ENCODE data around the gene ITPKC.
"Not testable (repeated sequence)": the region's sequence is repeated elsewhere in the genome, so short reads cannot be mapped to it uniquely, and the experiment has no call there.

The ITPKC gene

GRCh38 chr19:40774916-40775631 is 58.2 kb downstream of the ITPKC start, which contains the start of gene MIA:
TSS of gene MIA (plus strand) at chr19:40775521. CDS start at chr19:40775543, 22 bp downstream.
- DNase-seq, result no peak

GRCh38 chr19:40775632-40776022 is 58.7 kb downstream of the ITPKC start:
- DNase-seq, result no peak

GRCh38 chr19:40776364-40776763 is 59.5 kb downstream of the ITPKC start:
- no peak for DNase-seq

GRCh38 chr19:40776932-40777644 is 60.2 kb downstream of the ITPKC start:
- peak; percentile 81 for DNase-seq

- no peak for DNase-seq
Observed at GRCh38 chr19:40777645-40777936, 60.7 kb downstream of the ITPKC start.

GRCh38 chr19:40777937-40778705 is 61.2 kb downstream of the ITPKC start, which contains the start of gene RAB4B:
TSS of gene RAB4B (plus strand) at chr19:40778247. CDS start at chr19:40778376, 129 bp downstream.
- peak; percentile 100 for DNase-seq

- no peak for DNase-seq
Observed at GRCh38 chr19:40778706-40779284, 61.9 kb downstream of the ITPKC start.

- no peak for DNase-seq
Observed at GRCh38 chr19:40780582-40780981, 63.7 kb downstream of the ITPKC start.

- DNase-seq, result no peak
Observed at GRCh38 chr19:40781140-40781539, 64.2 kb downstream of the ITPKC start.

GRCh38 chr19:40783711-40784110 is 66.8 kb downstream of the ITPKC start:
- DNase-seq, result no peak

- DNase-seq, result not testable (repeated sequence)
Observed at GRCh38 chr19:40784146-40784545, 67.2 kb downstream of the ITPKC start.

GRCh38 chr19:40785526-40785925 is 68.6 kb downstream of the ITPKC start:
- no peak for DNase-seq

- DNase-seq, result no peak
Observed at GRCh38 chr19:40786060-40787037, 69.4 kb downstream of the ITPKC start.

Measured in stimulated activated CD4-positive, alpha-beta T cell treated with anti-CD3 and anti-CD28 coated beads, Interleukin-4, amount 100 ng/mL, for 1 hour (primary cell).